Common myeloid progenitor, CD34-positive (primary cell): ENCODE measurements around the gene VIM.
"Not testable (repeated sequence)": the region's sequence is repeated elsewhere in the genome, so short reads cannot be mapped to it uniquely, and the experiment has no call there.

ENCODE experiments used
- CTCF ChIA-PET: fragments of 350-600 bp; sonication (Branson Sonifier 250); formaldehyde crosslinking; loops from one replicate; lab custom pipeline; 2021; ENCODE audit warnings: antibody characterized with exemption; lab: Charles Lee
- POLR2A ChIA-PET: fragments of 350-600 bp; sonication (Branson Sonifier 250); formaldehyde crosslinking; loops from one replicate; lab custom pipeline; 2021; ENCODE audit warnings: antibody characterized with exemption; lab: Charles Lee
- DNase-seq, 3 donors: peaks; one replicate each; pipeline versions ENCODE4 v3.0.0 to v3.0.0-alpha.2; 2013
- H3K27ac ChIP-seq, 2 experiments: 1 replicate in 1 of 2; 2 replicates in 1 of 2; pipeline ENCODE4 v1.7.0; 2013; ENCODE audit warnings: inconsistent platforms in 2 of 2, low read length in 2 of 2, mild to moderate bottlenecking in 2 of 2, low read depth in 1 of 2, moderate library complexity in 1 of 2; ENCODE audit not compliant: severe bottlenecking in 2 of 2, insufficient read depth in 1 of 2, poor library complexity in 1 of 2
- H3K27me3 ChIP-seq, 5 experiments: replicated peaks in 2 of 5; 1 replicate in 3 of 5; 2 replicates in 2 of 5; pipeline versions ENCODE4 v1.6.1 to v1.7.0; 2013; ENCODE audit warnings: low read length in 4 of 5, mild to moderate bottlenecking in 2 of 5, moderate library complexity in 2 of 5, inconsistent platforms in 1 of 5; ENCODE audit not compliant: insufficient read depth in 5 of 5, control insufficient read depth in 4 of 5
- H3K36me3 ChIP-seq, 4 experiments: 1 replicate in 2 of 4; 2 replicates in 2 of 4; pipeline versions ENCODE4 v1.6.1 to v1.7.0; 2013; ENCODE audit warnings: low read length in 3 of 4, control low read depth in 1 of 4, mild to moderate bottlenecking in 1 of 4; ENCODE audit not compliant: control insufficient read depth in 4 of 4, insufficient read depth in 4 of 4
- H3K4me1 ChIP-seq, 4 experiments: 1 replicate in 3 of 4; 2 replicates in 1 of 4; pipeline versions ENCODE4 v1.6.1 to v1.7.1; 2013; ENCODE audit warnings: low read length in 3 of 4, mild to moderate bottlenecking in 3 of 4, control low read depth in 1 of 4, inconsistent platforms in 1 of 4, moderate library complexity in 1 of 4; ENCODE audit not compliant: control insufficient read depth in 4 of 4, insufficient read depth in 4 of 4; ENCODE audit errors: control extremely low read depth in 1 of 4
- H3K4me3 ChIP-seq, 7 experiments: 1 replicate in 4 of 7; 2 replicates in 3 of 7; pipeline versions ENCODE4 v1.5.1 to v1.7.0; 2013; ENCODE audit warnings: mild to moderate bottlenecking in 7 of 7, low read length in 6 of 7, moderate library complexity in 6 of 7, inconsistent platforms in 2 of 7, low read depth in 2 of 7, control low read depth in 1 of 7; ENCODE audit not compliant: insufficient read depth in 4 of 7, control insufficient read depth in 1 of 7; ENCODE audit errors: extremely low read depth in 1 of 7
- H3K9me3 ChIP-seq, 5 experiments: 1 replicate in 4 of 5; 2 replicates in 1 of 5; pipeline versions ENCODE4 v1.6.1 to v1.7.1; 2013; ENCODE audit warnings: low read length in 4 of 5, mild to moderate bottlenecking in 2 of 5, inconsistent platforms in 1 of 5, low read depth in 1 of 5, moderate library complexity in 1 of 5; ENCODE audit not compliant: control insufficient read depth in 4 of 5, insufficient read depth in 2 of 5; ENCODE audit errors: control extremely low read depth in 1 of 5
- WGBS: methylation state at CpG from one replicate; pipeline ENCODE4 v1.1.5; 2013; ENCODE audit not compliant: insufficient coverage; 5-methylcytosine and 5-hydroxymethylcytosine counted together

The VIM gene

DNA sequence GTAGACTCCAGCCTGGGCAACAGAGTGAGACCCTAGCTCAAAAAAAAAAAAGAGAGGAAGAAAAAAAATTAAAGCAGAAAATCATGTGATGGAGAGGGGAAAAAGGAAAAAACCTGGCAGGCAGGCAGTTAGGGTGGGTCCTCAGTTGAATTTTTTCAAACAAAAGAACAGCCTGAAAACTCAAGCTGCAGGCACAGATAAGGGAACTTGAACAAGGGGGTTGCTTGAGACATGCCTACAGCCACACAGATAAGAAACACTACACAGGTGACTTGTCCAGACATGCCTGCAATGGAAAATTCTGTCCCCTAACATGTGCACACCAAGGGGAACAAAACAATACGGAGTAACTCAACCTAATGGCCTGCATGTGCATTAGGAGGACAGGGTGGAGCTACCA lies 19.2 kb downstream of the VIM start:
- H3K36me3 ChIP-seq = no peaks in the 10 kb centered on the region
- no peak overlapping the region for H3K4me3 ChIP-seq
- H3K27ac ChIP-seq = no peak overlapping the region
- no peaks in the 10 kb centered on the region for H3K27me3 ChIP-seq
- peaks cover 0 to 9% (median 0%) of the 10 kb centered on the region in 5 experiments for H3K9me3 ChIP-seq
- no peaks in the 10 kb centered on the region for H3K4me1 ChIP-seq
- ChIA-PET CTCF (interaction anchor here (0.6 kb wide), 1 partner anchor 597 kb away, joined by 3 read pairs; no protein-coding TSS in a partner anchor), POLR2A (no interaction called here)
- peak in 2 of 3 donors; percentile 24 to 65 for DNase-seq
- 100% methylated on average over 1 of the region's 1 CpG for WGBS

GRCh38 chr10:17248964-17249363 lies 20.9 kb downstream of the VIM start:
- CTCF ChIA-PET = interaction anchor here (1.0 kb wide), 1 partner anchor 10 kb away, joined by 3 read pairs; no protein-coding TSS in a partner anchor
- WGBS = no CpG with 5 or more reads among the region's 1 CpG
- POLR2A ChIA-PET = no interaction called here

DNA sequence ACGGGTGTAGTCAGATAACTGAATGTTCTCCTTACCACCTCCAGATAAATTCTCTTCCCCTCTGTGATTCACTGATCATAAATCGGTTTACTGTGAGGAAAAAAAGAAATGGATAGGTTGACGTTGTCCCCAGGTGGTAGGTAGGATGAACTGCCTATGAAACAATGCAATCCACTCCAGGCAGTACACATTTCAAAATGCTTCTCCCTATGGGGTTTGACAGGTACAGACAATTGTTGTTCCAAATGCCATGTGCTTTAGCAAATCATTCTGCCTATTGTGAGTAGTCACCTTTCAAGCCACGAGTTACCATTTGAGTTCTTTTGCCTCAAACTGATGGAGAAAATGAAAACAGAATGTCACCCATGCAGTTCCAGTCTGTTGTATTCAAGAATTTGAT lies 21.8 kb downstream of the VIM start:
- Histone ChIP-seq H3K27ac (no peak overlapping the region), H3K4me1 (no peaks in the 10 kb centered on the region), H3K27me3 (no peaks in the 10 kb centered on the region), H3K4me3 (no peak overlapping the region), H3K9me3 (peaks cover 0 to 10% (median 0%) of the 10 kb centered on the region in 5 experiments), H3K36me3 (no peaks in the 10 kb centered on the region)
- DNase-seq = peak in 2 of 3 donors; percentile 45 to 52
- POLR2A ChIA-PET = no interaction called here
- CTCF ChIA-PET = interaction anchor here (0.7 to 1.3 kb wide), 2 partner anchors 403 to 421 kb away, joined by 4 to 6 read pairs; no protein-coding TSS in a partner anchor
- 80% methylated on average over 1 of the region's 4 CpGs for WGBS

More at GRCh38 chr10:17248964-17249363, 20.9 kb downstream of the VIM start:
- Histone ChIP-seq H3K4me1 (no peaks in the 10 kb centered on the region), H3K4me3 (no peak overlapping the region), H3K27me3 (no peaks in the 10 kb centered on the region), H3K27ac (no peak overlapping the region), H3K36me3 (no peaks in the 10 kb centered on the region), H3K9me3 (peaks cover 0 to 9% (median 0%) of the 10 kb centered on the region in 5 experiments)
- DNase-seq = no peak

DNA sequence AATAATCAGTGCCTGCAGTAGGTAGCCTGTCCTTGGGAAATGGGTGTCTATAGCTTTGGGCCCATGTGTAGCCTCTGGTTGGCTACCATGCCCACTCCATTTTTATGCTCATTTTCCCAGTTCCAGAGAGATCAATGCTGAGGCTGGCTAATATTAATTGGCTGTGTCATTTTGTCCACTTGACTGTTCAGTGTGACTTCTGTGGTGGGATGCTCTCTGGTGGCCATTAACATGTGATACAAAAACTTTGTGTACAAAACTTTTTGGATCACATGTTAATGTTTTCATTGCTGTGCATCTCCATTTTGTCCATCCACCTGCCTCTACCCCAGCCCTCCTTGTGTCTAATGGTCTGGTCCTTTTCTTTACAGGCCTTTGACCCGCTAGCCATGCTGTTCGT lies 22.7 kb downstream of the VIM start:
- Histone ChIP-seq H3K4me3 (no peak overlapping the region), H3K9me3 (peaks cover 0 to 11% (median 0%) of the 10 kb centered on the region in 5 experiments), H3K36me3 (no peaks in the 10 kb centered on the region), H3K4me1 (no peaks in the 10 kb centered on the region), H3K27me3 (no peaks in the 10 kb centered on the region), H3K27ac (no peak overlapping the region)
- ChIA-PET CTCF (interaction anchor here (0.7 to 1.3 kb wide), 2 partner anchors 404 to 422 kb away, joined by 4 to 6 read pairs; no protein-coding TSS in a partner anchor), POLR2A (no interaction called here)
- DNase-seq = peak in 2 of 3 donors; percentile 23 to 27
- 100% methylated on average over 2 of the region's 2 CpGs for WGBS

- H3K27ac ChIP-seq, H3K9me3 ChIP-seq, DNase-seq, H3K4me3 ChIP-seq, H3K4me1 ChIP-seq, H3K27me3 ChIP-seq, POLR2A ChIA-PET, H3K36me3 ChIP-seq: not testable (repeated sequence)
- 80% methylated on average over 1 of the region's 2 CpGs for WGBS
- CTCF ChIA-PET = interaction anchor here (0.7 to 2.8 kb wide), 9 partner anchors 10 to 421 kb away, joined by 3 to 9 read pairs (median 4); no protein-coding TSS in a partner anchor
Measured at GRCh38 chr10:17254543-17255050, 26.6 kb downstream of the VIM start.

GRCh38 chr10:17255512-17255911 lies 27.5 kb downstream of the VIM start:
- WGBS = 100% methylated on average over 1 of the region's 3 CpGs

DNA sequence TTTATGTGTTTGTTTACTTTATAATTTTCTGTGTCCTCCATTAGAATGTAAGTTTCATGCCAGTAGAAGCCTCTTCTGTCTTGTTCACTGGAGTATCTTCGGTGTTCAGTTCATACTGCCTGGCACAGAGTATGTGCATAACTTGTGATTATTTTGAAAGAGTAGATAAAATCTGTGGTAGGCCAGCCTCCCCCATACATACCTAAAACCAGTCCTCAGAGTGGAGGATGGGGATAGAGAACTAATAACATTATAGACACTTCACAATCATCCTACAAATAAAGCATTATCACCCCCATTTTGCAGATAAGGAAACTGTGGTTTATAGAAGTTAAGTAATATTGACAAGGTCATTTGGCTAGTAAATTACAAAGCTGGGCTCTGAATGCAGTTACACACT lies 28.0 kb downstream of the VIM start:
- no peaks in the 10 kb centered on the region for H3K36me3 ChIP-seq
- peaks cover 0 to 7% (median 0%) of the 10 kb centered on the region in 5 experiments for H3K9me3 ChIP-seq
- no peaks in the 10 kb centered on the region for H3K27me3 ChIP-seq
- H3K4me3 ChIP-seq = no peak overlapping the region
- H3K27ac ChIP-seq = no peak overlapping the region
- ChIA-PET CTCF (interaction anchor here (0.7 to 2.8 kb wide), 11 partner anchors 21 to 431 kb away, joined by 3 to 9 read pairs (median 3); no protein-coding TSS in a partner anchor), POLR2A (no interaction called here)
- no peak for DNase-seq
- H3K4me1 ChIP-seq = no peaks in the 10 kb centered on the region
- no CpG with 5 or more reads among the region's 1 CpG for WGBS

More at GRCh38 chr10:17255512-17255911, 27.5 kb downstream of the VIM start:
- Histone ChIP-seq H3K36me3 (no peaks in the 10 kb centered on the region), H3K4me3 (no peak overlapping the region), H3K27ac (no peak overlapping the region), H3K27me3 (no peaks in the 10 kb centered on the region), H3K4me1 (no peaks in the 10 kb centered on the region), H3K9me3 (peaks cover 0 to 7% (median 0%) of the 10 kb centered on the region in 5 experiments)
- CTCF ChIA-PET = interaction anchor here (1.5 to 2.8 kb wide), 3 partner anchors 11 to 413 kb away, joined by 5 to 9 read pairs (median 7); no protein-coding TSS in a partner anchor
- peak in 2 of 3 donors; percentile 23 to 28 for DNase-seq
- POLR2A ChIA-PET = no interaction called here
